ENCODE measurements around the gene ITGA8.
"Not testable (repeated sequence)": the region's sequence is repeated elsewhere in the genome, so short reads cannot be mapped to it uniquely, and the experiment has no call there.

DNA sequence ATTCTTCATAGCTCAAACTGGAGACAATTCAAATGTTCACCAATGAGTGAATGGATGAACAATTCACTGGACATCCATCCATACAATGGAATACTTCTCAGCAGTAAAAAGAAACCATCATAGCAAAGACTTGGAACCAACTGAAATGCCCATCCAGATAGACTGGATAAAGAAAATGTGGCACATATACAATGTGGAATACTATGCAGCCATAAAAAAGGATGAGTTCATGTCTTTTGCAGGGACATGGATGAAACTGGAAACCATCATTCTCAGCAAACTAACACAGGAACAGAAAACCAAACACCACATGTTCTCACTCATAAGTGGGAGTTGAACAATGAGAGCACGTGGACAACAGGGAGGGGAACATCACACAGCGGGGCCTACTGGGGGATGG lies 136.8 kb downstream of the ITGA8 start:
- not testable (repeated sequence) for TF ChIP-seq YY1 (IDR thresholded peaks at IDR 0.05; ENCODE audit: insufficient read depth, insufficient read length); ZNF274 (IDR thresholded peaks at IDR 0.05; ENCODE audit: low read depth, low read length); SUZ12 (IDR thresholded peaks at IDR 0.05; ENCODE audit: extremely low read depth, insufficient read depth, insufficient read length)

All from NT2/D1 (cell line).